Astrocyte (in vitro differentiated cells and primary cell): Measurements from ENCODE around the gene SLC1A7.

Experiments
- CTCF ChIP-seq: IDR thresholded peaks from 2 replicates; pipeline ENCODE4 v1.5.1; 2011; ENCODE audit warnings: low read depth, mild to moderate bottlenecking, inconsistent platforms, low read length, moderate library complexity; ENCODE audit not compliant: insufficient read depth
- EZH2 ChIP-seq: IDR thresholded peaks from 2 replicates; pipeline ENCODE4 v1.6.1; 2012; ENCODE audit warnings: mild to moderate bottlenecking, low read length, inconsistent platforms; ENCODE audit not compliant: insufficient read depth

GRCh38 chr1:53112861-53113260 is 29.6 kb downstream of the SLC1A7 start:
- no peak for TF ChIP-seq CTCF
- no peak for TF ChIP-seq EZH2
